ENCODE results near the gene FAT4.

FAT4 gene

GRCh38 chr4:125311503-125311902, 3.3 kb upstream of the FAT4 start:
- Mint-ChIP-seq H3K27ac (no peak overlapping the region), H3K27me3 (peaks cover 25% of the 10 kb centered on the region), H3K4me3 (no peak overlapping the region), H3K9me3 (ENCODE audit: low read depth) (no peaks in the 10 kb centered on the region), H3K4me1 (ENCODE audit: low read depth) (peaks cover 21% of the 10 kb centered on the region), H3K36me3 (no peaks in the 10 kb centered on the region)

GRCh38 chr4:125313497-125313896, 1.3 kb upstream of the FAT4 start:
- Mint-ChIP-seq H3K36me3 (no peaks in the 10 kb centered on the region), H3K27ac (no peak overlapping the region), H3K4me1 (ENCODE audit: low read depth) (peaks cover 33% of the 10 kb centered on the region), H3K9me3 (ENCODE audit: low read depth) (no peaks in the 10 kb centered on the region), H3K27me3 (peaks cover 40% of the 10 kb centered on the region), H3K4me3 (peak overlapping the region; percentile 31)

GRCh38 chr4:125313989-125314667, 627 bp upstream of the FAT4 start:
- Mint-ChIP-seq H3K4me3 (peak overlapping the region; percentile 82), H3K9me3 (ENCODE audit: low read depth) (no peaks in the 10 kb centered on the region), H3K27ac (no peak overlapping the region), H3K4me1 (ENCODE audit: low read depth) (peaks cover 33% of the 10 kb centered on the region), H3K36me3 (no peaks in the 10 kb centered on the region), H3K27me3 (peaks cover 45% of the 10 kb centered on the region)

- Mint-ChIP-seq H3K4me1 (ENCODE audit: low read depth) (peaks cover 33% of the 10 kb centered on the region), H3K9me3 (ENCODE audit: low read depth) (no peaks in the 10 kb centered on the region), H3K36me3 (no peaks in the 10 kb centered on the region), H3K27me3 (peaks cover 45% of the 10 kb centered on the region), H3K27ac (no peak overlapping the region), H3K4me3 (peak overlapping the region; percentile 82)
Observed at GRCh38 chr4:125315576-125316400, 1.0 kb downstream of the FAT4 start.

DNA sequence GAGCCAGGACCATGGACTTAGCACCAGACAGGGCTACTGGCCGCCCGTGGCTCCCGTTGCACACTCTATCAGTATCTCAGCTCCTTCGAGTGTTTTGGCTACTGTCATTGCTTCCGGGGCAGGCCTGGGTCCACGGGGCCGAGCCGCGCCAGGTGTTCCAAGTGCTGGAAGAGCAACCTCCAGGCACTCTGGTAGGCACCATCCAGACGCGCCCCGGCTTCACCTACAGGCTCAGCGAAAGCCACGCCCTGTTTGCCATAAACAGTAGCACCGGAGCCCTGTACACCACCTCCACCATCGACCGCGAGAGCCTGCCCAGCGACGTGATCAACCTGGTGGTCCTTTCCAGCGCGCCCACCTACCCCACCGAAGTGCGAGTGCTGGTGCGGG, 1.6 kb downstream of the FAT4 start:
- H3K4me3 Mint-ChIP-seq: peak overlapping the region; percentile 82
- no peak overlapping the region for H3K27ac Mint-ChIP-seq
- H3K4me1 Mint-ChIP-seq (ENCODE audit: low read depth): peaks cover 33% of the 10 kb centered on the region
- peaks cover 44% of the 10 kb centered on the region for H3K27me3 Mint-ChIP-seq
- no peaks in the 10 kb centered on the region for H3K9me3 Mint-ChIP-seq (ENCODE audit: low read depth)
- no peaks in the 10 kb centered on the region for H3K36me3 Mint-ChIP-seq

DNA sequence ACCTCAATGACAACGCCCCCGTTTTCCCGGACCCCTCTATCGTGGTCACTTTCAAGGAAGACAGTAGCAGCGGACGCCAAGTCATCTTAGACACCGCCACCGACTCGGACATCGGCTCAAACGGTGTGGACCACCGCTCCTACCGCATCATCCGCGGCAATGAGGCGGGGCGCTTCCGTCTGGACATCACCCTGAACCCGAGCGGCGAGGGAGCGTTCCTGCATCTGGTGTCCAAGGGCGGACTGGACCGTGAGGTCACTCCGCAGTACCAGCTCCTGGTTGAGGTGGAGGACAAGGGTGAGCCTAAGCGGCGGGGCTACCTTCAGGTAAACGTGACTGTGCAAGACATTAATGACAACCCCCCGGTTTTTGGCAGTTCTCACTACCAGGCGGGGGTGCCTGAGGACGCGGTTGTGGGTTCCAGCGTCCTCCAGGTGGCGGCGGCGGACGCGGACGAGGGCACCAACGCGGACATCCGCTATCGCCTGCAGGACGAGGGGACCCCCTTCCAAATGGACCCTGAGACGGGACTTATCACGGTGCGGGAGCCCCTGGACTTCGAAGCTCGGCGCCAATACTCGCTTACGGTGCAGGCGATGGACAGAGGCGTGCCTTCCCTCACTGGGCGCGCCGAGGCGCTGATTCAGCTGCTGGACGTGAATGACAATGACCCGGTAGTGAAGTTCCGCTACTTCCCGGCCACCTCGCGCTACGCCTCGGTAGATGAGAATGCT, 2.2 kb downstream of the FAT4 start:
- H3K9me3 Mint-ChIP-seq (ENCODE audit: low read depth): no peaks in the 10 kb centered on the region
- H3K27ac Mint-ChIP-seq: no peak overlapping the region
- no peaks in the 10 kb centered on the region for H3K36me3 Mint-ChIP-seq
- peaks cover 33% of the 10 kb centered on the region for H3K4me1 Mint-ChIP-seq (ENCODE audit: low read depth)
- peak overlapping the region; percentile 82 for H3K4me3 Mint-ChIP-seq
- peaks cover 43% of the 10 kb centered on the region for H3K27me3 Mint-ChIP-seq

- Mint-ChIP-seq H3K4me1 (ENCODE audit: low read depth) (peaks cover 33% of the 10 kb centered on the region), H3K36me3 (no peaks in the 10 kb centered on the region), H3K4me3 (peak overlapping the region; percentile 82), H3K27me3 (peaks cover 40% of the 10 kb centered on the region), H3K27ac (no peak overlapping the region), H3K9me3 (ENCODE audit: low read depth) (no peaks in the 10 kb centered on the region)
Observed at GRCh38 chr4:125317525-125317877, 2.7 kb downstream of the FAT4 start.

DNA sequence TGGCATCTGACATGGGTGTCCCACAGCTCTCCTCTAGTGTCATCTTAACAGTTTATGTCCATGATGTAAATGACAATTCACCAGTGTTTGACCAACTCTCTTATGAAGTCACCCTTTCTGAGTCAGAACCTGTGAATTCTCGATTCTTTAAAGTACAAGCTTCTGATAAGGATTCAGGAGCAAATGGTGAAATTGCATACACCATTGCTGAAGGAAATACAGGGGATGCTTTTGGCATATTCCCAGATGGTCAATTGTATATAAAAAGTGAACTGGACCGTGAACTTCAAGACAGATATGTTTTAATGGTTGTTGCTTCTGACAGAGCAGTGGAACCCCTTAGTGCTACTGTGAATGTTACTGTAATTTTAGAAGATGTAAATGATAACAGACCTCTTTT, 4.6 kb downstream of the FAT4 start:
- H3K27ac Mint-ChIP-seq: no peak overlapping the region
- H3K36me3 Mint-ChIP-seq: no peaks in the 10 kb centered on the region
- H3K9me3 Mint-ChIP-seq (ENCODE audit: low read depth): no peaks in the 10 kb centered on the region
- peaks cover 29% of the 10 kb centered on the region for H3K4me1 Mint-ChIP-seq (ENCODE audit: low read depth)
- peaks cover 36% of the 10 kb centered on the region for H3K27me3 Mint-ChIP-seq
- H3K4me3 Mint-ChIP-seq: no peak overlapping the region

GRCh38 chr4:125321709-125322365, 7.1 kb downstream of the FAT4 start:
- Mint-ChIP-seq H3K9me3 (ENCODE audit: low read depth) (no peaks in the 10 kb centered on the region), H3K4me1 (ENCODE audit: low read depth) (peaks cover 9% of the 10 kb centered on the region)

DNA sequence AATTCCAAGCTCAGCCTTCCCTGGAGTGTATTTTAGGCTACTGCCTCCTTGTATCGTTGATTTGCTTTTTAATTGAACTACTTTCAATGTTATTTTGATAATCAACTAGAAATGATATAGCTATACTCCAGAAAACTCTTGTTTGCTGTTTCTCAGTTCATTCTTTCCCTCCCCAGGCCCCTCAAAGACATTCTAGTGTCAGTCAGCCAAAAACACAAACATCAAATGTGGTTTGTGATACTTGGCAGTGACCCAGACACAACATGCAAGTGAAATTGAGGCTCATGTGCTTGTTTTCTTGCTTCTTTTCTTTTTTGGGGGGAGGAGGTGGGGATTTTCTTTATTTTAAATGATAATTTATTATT, 7.6 kb downstream of the FAT4 start:
- Mint-ChIP-seq H3K4me1 (ENCODE audit: low read depth) (peaks cover 6% of the 10 kb centered on the region), H3K36me3 (no peaks in the 10 kb centered on the region), H3K4me3 (no peak overlapping the region), H3K27me3 (peaks cover 27% of the 10 kb centered on the region), H3K27ac (no peak overlapping the region), H3K9me3 (ENCODE audit: low read depth) (no peaks in the 10 kb centered on the region)

More at GRCh38 chr4:125321709-125322365, 7.1 kb downstream of the FAT4 start:
- Mint-ChIP-seq H3K27ac (no peak overlapping the region), H3K27me3 (peaks cover 27% of the 10 kb centered on the region), H3K36me3 (no peaks in the 10 kb centered on the region), H3K4me3 (no peak overlapping the region)

GRCh38 chr4:125323654-125324053, 8.9 kb downstream of the FAT4 start:
- no peak overlapping the region for H3K27ac Mint-ChIP-seq

DNA sequence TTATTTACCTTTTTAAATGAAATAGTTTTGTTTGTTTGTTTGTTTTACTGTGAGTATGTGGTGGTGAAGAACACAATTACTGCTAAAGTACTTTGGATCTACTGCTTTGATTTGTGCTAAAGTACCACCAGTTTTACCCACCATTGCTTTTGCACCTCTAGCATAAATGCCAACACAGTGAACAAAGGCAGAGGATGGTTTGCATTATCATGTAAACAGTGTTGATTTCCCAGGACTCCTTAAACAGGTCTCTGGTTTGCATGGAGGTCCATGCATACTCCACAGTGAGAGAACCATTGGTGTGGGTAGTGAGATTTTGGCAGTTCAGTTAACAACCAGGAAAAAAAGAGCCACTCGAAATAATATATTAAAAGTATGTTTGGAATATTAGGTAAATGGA, 11.0 kb downstream of the FAT4 start:
- Mint-ChIP-seq H3K4me1 (ENCODE audit: low read depth) (no peaks in the 10 kb centered on the region), H3K9me3 (ENCODE audit: low read depth) (no peaks in the 10 kb centered on the region), H3K4me3 (no peak overlapping the region), H3K36me3 (no peaks in the 10 kb centered on the region), H3K27me3 (peaks cover 5% of the 10 kb centered on the region), H3K27ac (no peak overlapping the region)

More at GRCh38 chr4:125323654-125324053, 8.9 kb downstream of the FAT4 start:
- H3K27me3 Mint-ChIP-seq: peaks cover 15% of the 10 kb centered on the region
- no peaks in the 10 kb centered on the region for H3K4me1 Mint-ChIP-seq (ENCODE audit: low read depth)
- no peak overlapping the region for H3K4me3 Mint-ChIP-seq
- no peaks in the 10 kb centered on the region for H3K36me3 Mint-ChIP-seq
- no peaks in the 10 kb centered on the region for H3K9me3 Mint-ChIP-seq (ENCODE audit: low read depth)

DNA sequence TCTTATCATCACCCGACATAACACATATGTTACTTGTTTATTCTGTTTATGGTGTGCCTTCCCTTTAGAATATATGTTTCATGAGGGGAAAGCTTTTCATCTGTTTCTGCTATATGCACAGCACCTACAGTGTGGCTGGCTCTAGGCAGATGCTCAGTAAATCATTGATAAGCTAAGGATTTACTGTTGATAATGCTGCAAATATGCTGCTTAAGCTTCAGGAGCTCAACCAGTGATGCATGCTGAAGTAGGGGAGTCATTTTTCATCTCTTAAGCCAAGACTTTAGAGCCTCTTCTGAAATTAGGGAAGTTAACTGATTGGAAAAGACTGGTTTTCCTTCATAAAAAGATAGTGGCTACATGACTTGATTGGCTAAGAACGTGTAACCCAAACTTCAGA, 16.4 kb downstream of the FAT4 start:
- H3K27ac Mint-ChIP-seq: no peak overlapping the region
- H3K27me3 Mint-ChIP-seq: no peaks in the 10 kb centered on the region
- no peaks in the 10 kb centered on the region for H3K4me1 Mint-ChIP-seq (ENCODE audit: low read depth)
- H3K36me3 Mint-ChIP-seq: no peaks in the 10 kb centered on the region
- H3K9me3 Mint-ChIP-seq (ENCODE audit: low read depth): no peaks in the 10 kb centered on the region
- H3K4me3 Mint-ChIP-seq: no peak overlapping the region

GRCh38 chr4:125334926-125335325, 20.2 kb downstream of the FAT4 start:
- H3K27me3 Mint-ChIP-seq: no peaks in the 10 kb centered on the region
- H3K9me3 Mint-ChIP-seq (ENCODE audit: low read depth): no peaks in the 10 kb centered on the region
- H3K27ac Mint-ChIP-seq: no peak overlapping the region
- no peak overlapping the region for H3K4me3 Mint-ChIP-seq
- no peaks in the 10 kb centered on the region for H3K36me3 Mint-ChIP-seq
- no peaks in the 10 kb centered on the region for H3K4me1 Mint-ChIP-seq (ENCODE audit: low read depth)

DNA sequence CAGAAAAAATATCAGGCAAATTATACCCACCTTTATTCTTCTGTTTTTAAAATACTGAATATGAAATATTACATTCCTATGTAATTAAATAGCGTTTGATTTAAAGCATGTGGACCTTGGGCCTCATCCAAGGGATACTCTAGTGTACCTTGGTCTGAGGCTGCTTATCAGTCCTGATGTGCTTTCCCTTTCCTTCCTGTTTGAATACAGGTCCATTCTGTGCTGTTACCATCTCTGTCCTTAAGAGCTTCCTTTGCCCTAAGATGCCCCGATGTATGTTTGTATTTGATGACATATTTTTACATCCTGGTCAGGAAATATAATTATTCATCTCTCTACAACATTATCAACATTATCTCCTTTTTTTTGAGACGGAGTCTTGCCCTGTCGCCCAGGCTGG, 24.1 kb downstream of the FAT4 start:
- Mint-ChIP-seq H3K9me3 (ENCODE audit: low read depth) (no peaks in the 10 kb centered on the region), H3K36me3 (no peaks in the 10 kb centered on the region), H3K27me3 (no peaks in the 10 kb centered on the region), H3K27ac (no peak overlapping the region), H3K4me1 (ENCODE audit: low read depth) (no peaks in the 10 kb centered on the region), H3K4me3 (no peak overlapping the region)

Data from activated naive CD8-positive, alpha-beta T cell (primary cell).